GM19351 (cell line): Measurements from ENCODE around the gene SGCD.

ENCODE experiments used
- ATAC-seq: cut with Tn5 transposase; IDR thresholded peaks from one replicate; pipeline ENCODE4 v1.9.1; 2021; ENCODE audit warnings: mild to moderate bottlenecking, moderate library complexity; ENCODE audit not compliant: unreplicated experiment

The SGCD gene

GRCh38 chr5:156451505-156451904 lies 124.5 kb downstream of the SGCD start:
- no peak for ATAC-seq

- ATAC-seq, result no peak
Measured at GRCh38 chr5:156456857-156457256, 129.9 kb downstream of the SGCD start.

- ATAC-seq, result no peak
Measured at GRCh38 chr5:156459812-156460385, 132.9 kb downstream of the SGCD start.

GRCh38 chr5:156460471-156460870 lies 133.5 kb downstream of the SGCD start:
- ATAC-seq, result no peak

GRCh38 chr5:156466871-156467270 lies 139.9 kb downstream of the SGCD start:
- no peak for ATAC-seq

- no peak for ATAC-seq
Measured at GRCh38 chr5:156469636-156470035, 142.7 kb downstream of the SGCD start.

GRCh38 chr5:156471893-156472292 lies 144.9 kb downstream of the SGCD start:
- no peak for ATAC-seq

- no peak for ATAC-seq
Measured at GRCh38 chr5:156473269-156473908, 146.4 kb downstream of the SGCD start.

GRCh38 chr5:156474251-156474650 lies 147.3 kb downstream of the SGCD start:
- no peak for ATAC-seq

GRCh38 chr5:156475182-156476157 lies 148.5 kb downstream of the SGCD start:
- no peak for ATAC-seq

- ATAC-seq, result no peak
Measured at GRCh38 chr5:156476158-156476551, 149.2 kb downstream of the SGCD start.

GRCh38 chr5:156476678-156477077 lies 149.7 kb downstream of the SGCD start:
- ATAC-seq, result no peak

GRCh38 chr5:156477196-156477595 lies 150.2 kb downstream of the SGCD start:
- no peak for ATAC-seq

GRCh38 chr5:156479849-156480248 lies 152.9 kb downstream of the SGCD start:
- no peak for ATAC-seq

- no peak for ATAC-seq
Measured at GRCh38 chr5:156481741-156482140, 154.8 kb downstream of the SGCD start.

- no peak for ATAC-seq
Measured at GRCh38 chr5:156482818-156483217, 155.9 kb downstream of the SGCD start.

- ATAC-seq, result no peak
Measured at GRCh38 chr5:156486394-156487238, 159.7 kb downstream of the SGCD start.

GRCh38 chr5:156491766-156492165 lies 164.8 kb downstream of the SGCD start:
- ATAC-seq, result no peak

- no peak for ATAC-seq
Measured at GRCh38 chr5:156496291-156496690, 169.3 kb downstream of the SGCD start.

GRCh38 chr5:156497804-156498208 lies 170.8 kb downstream of the SGCD start:
- ATAC-seq, result peak; percentile 45
